Fibroblast of lung (primary cell): ENCODE results near the gene DYDC1. TPM values are rescaled to one million over a fixed set of nuclear protein-coding genes. Genes with fewer than 3 reads are reported as not detected.

Experiments used
- DNase-seq, 2 donors: peaks; one replicate each; pipeline versions ENCODE4 v3.0.0 to v3.0.0-alpha.2; 2010; ENCODE audit warnings: low read depth in 2 of 2
- H2AFZ ChIP-seq: 2 replicates; pipeline ENCODE4 v1.5.1; 2012; ENCODE audit warnings: low read length, control low read depth, inconsistent platforms
- H3K27ac ChIP-seq: 2 replicates; pipeline ENCODE4 v1.5.1; 2011; ENCODE audit warnings: low read length, control low read depth; ENCODE audit not compliant: insufficient read depth
- H3K27me3 ChIP-seq: 2 replicates; pipeline ENCODE4 v1.5.1; 2011; ENCODE audit warnings: mild to moderate bottlenecking, low read length; ENCODE audit not compliant: control insufficient read depth, insufficient read depth
- H3K36me3 ChIP-seq: 2 replicates; pipeline ENCODE4 v1.5.1; 2011; ENCODE audit warnings: low read length; ENCODE audit not compliant: control insufficient read depth, insufficient read depth
- H3K4me1 ChIP-seq: 2 replicates; pipeline ENCODE4 v1.5.1; 2011; ENCODE audit warnings: low read length; ENCODE audit not compliant: control insufficient read depth, insufficient read depth; ENCODE audit errors: extremely low read depth
- H3K4me2 ChIP-seq: 2 replicates; pipeline ENCODE4 v1.5.1; 2011; ENCODE audit warnings: low read length, control low read depth; ENCODE audit not compliant: insufficient read depth; ENCODE audit errors: extremely low read depth
- H3K4me3 ChIP-seq, 4 experiments: fragments of 200-600 bp in 1 of 4; sonication (generic) in 1 of 4; replicated peaks in 1 of 4; 2 replicates each; pipeline ENCODE4 v1.5.1; 2011 to 2016; ENCODE audit warnings: low read length in 4 of 4, low read depth in 3 of 4, mild to moderate bottlenecking in 3 of 4, control low read depth in 2 of 4, inconsistent platforms in 1 of 4, mixed read lengths in 1 of 4; ENCODE audit not compliant: insufficient read depth in 1 of 4; ENCODE audit errors: control extremely low read depth in 1 of 4
- H3K79me2 ChIP-seq: 2 replicates; pipeline ENCODE4 v1.5.1; 2012; ENCODE audit warnings: mild to moderate bottlenecking, low read length, inconsistent platforms; ENCODE audit not compliant: control insufficient read depth, insufficient read depth
- H3K9ac ChIP-seq: 2 replicates; pipeline ENCODE4 v1.5.1; 2011; ENCODE audit warnings: mild to moderate bottlenecking, low read length, control low read depth; ENCODE audit not compliant: insufficient read depth
- H3K9me3 ChIP-seq: 2 replicates; pipeline ENCODE4 v1.5.1; 2012; ENCODE audit warnings: low read depth, low read length; ENCODE audit not compliant: control insufficient read depth, insufficient read depth
- H4K20me1 ChIP-seq: 2 replicates; pipeline ENCODE4 v1.5.1; 2011; ENCODE audit warnings: low read length; ENCODE audit not compliant: control insufficient read depth, insufficient read depth; ENCODE audit errors: extremely low read depth
- EZH2 ChIP-seq: IDR thresholded peaks from 2 replicates; pipeline ENCODE4 v1.5.1; 2012; ENCODE audit warnings: low read length, control low read depth, mild to moderate bottlenecking; ENCODE audit errors: missing control alignments
- polyA plus RNA-seq, 2 donors: library from polyadenylated mRNA; depleted of rRNA in 1 of 2; stranded (reverse) in 1 of 2; unstranded in 1 of 2; fragments of >200 nt; gene quantifications; 2 replicates each; pipeline ENCODE4 v1.2.1, GENCODE V29; 2011 to 2012; ENCODE audit warnings: missing spikeins in 1 of 2
- total RNA-seq: library from RNA; depleted of rRNA; stranded (reverse); fragments of >200 nt; gene quantifications from 2 replicates; pipeline ENCODE4 v1.2.1, GENCODE V29; 2014
- TF ChIP-seq, protein P1 (sequence below), 2 donors: IDR thresholded peaks in 1 of 2; conservative IDR thresholded peaks in 1 of 2; 1 replicate in 1 of 2; 2 replicates in 1 of 2; pipeline ENCODE4 v1.5.1; 2011 to 2012; ENCODE audit warnings: low read length in 2 of 2, control low read depth in 1 of 2, inconsistent platforms in 1 of 2, low read depth in 1 of 2, mild to moderate bottlenecking in 1 of 2

Gene DYDC1
- total and polyA plus RNA-seq, 2 donors (not counting 1 experiment from before 2014, with no cell fraction given): not detected

- Histone ChIP-seq H3K9ac (no peak overlapping the region), H3K4me1 (no peaks in the 10 kb centered on the region), H3K27ac (no peak overlapping the region), H3K36me3 (no peaks in the 10 kb centered on the region), H3K9me3 (no peaks in the 10 kb centered on the region), H3K79me2 (no peaks in the 10 kb centered on the region), H4K20me1 (no peaks in the 10 kb centered on the region), H3K4me2 (no peak overlapping the region), H3K4me3 (no peak overlapping the region), H3K27me3 (no peaks in the 10 kb centered on the region), H2AFZ (no peak overlapping the region)
- TF ChIP-seq EZH2: no peak
- TF ChIP-seq, protein P1, sequence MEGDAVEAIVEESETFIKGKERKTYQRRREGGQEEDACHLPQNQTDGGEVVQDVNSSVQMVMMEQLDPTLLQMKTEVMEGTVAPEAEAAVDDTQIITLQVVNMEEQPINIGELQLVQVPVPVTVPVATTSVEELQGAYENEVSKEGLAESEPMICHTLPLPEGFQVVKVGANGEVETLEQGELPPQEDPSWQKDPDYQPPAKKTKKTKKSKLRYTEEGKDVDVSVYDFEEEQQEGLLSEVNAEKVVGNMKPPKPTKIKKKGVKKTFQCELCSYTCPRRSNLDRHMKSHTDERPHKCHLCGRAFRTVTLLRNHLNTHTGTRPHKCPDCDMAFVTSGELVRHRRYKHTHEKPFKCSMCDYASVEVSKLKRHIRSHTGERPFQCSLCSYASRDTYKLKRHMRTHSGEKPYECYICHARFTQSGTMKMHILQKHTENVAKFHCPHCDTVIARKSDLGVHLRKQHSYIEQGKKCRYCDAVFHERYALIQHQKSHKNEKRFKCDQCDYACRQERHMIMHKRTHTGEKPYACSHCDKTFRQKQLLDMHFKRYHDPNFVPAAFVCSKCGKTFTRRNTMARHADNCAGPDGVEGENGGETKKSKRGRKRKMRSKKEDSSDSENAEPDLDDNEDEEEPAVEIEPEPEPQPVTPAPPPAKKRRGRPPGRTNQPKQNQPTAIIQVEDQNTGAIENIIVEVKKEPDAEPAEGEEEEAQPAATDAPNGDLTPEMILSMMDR (conservative IDR thresholded peaks at IDR 0.05 in 1 of 2, IDR thresholded peaks at IDR 0.05 in 1 of 2; ENCODE audit: low read depth in 1 of 2, low read length in 2 of 2): no peak
- no peak for DNase-seq
Observed at GRCh38 chr10:80344912-80345311, 11.6 kb downstream of the DYDC1 start.

- Histone ChIP-seq H2AFZ (no peak overlapping the region), H3K9ac (no peak overlapping the region), H3K27ac (no peak overlapping the region), H3K79me2 (no peaks in the 10 kb centered on the region), H3K4me2 (no peak overlapping the region), H3K36me3 (no peaks in the 10 kb centered on the region), H4K20me1 (no peaks in the 10 kb centered on the region), H3K4me3 (no peak overlapping the region), H3K9me3 (no peaks in the 10 kb centered on the region), H3K27me3 (no peaks in the 10 kb centered on the region), H3K4me1 (no peaks in the 10 kb centered on the region)
- DNase-seq: no peak
- no peak for TF ChIP-seq EZH2
- TF ChIP-seq, protein P1 (conservative IDR thresholded peaks at IDR 0.05 in 1 of 2, IDR thresholded peaks at IDR 0.05 in 1 of 2; ENCODE audit: low read depth in 1 of 2, low read length in 2 of 2): no peak
Observed at GRCh38 chr10:80344276-80344675, 12.3 kb downstream of the DYDC1 start.

GRCh38 chr10:80333983-80334382, 22.6 kb downstream of the DYDC1 start:
- no peak overlapping the region for H3K27ac ChIP-seq
- H3K27me3 ChIP-seq: no peaks in the 10 kb centered on the region
- no peak overlapping the region for H3K4me2 ChIP-seq
- no peak overlapping the region for H3K4me3 ChIP-seq
- H4K20me1 ChIP-seq: no peaks in the 10 kb centered on the region
- no peaks in the 10 kb centered on the region for H3K36me3 ChIP-seq
- no peak overlapping the region for H3K9ac ChIP-seq
- no peaks in the 10 kb centered on the region for H3K4me1 ChIP-seq
- H3K79me2 ChIP-seq: no peaks in the 10 kb centered on the region
- TF ChIP-seq, protein P1 (conservative IDR thresholded peaks at IDR 0.05 in 1 of 2, IDR thresholded peaks at IDR 0.05 in 1 of 2; ENCODE audit: low read depth in 1 of 2, low read length in 2 of 2): no peak
- TF ChIP-seq EZH2: no peak
- DNase-seq: no peak
- H2AFZ ChIP-seq: no peak overlapping the region
- H3K9me3 ChIP-seq: no peaks in the 10 kb centered on the region
